ENCODE data around the gene PECR. TPM values are rescaled to one million over a fixed set of nuclear protein-coding genes. Genes with fewer than 3 reads are reported as not detected.

Gene PECR
- total and polyA plus RNA-seq, 2 donors (not counting 1 experiment from before 2014, with no cell fraction given): 9.5 to 16.5 TPM

DNA sequence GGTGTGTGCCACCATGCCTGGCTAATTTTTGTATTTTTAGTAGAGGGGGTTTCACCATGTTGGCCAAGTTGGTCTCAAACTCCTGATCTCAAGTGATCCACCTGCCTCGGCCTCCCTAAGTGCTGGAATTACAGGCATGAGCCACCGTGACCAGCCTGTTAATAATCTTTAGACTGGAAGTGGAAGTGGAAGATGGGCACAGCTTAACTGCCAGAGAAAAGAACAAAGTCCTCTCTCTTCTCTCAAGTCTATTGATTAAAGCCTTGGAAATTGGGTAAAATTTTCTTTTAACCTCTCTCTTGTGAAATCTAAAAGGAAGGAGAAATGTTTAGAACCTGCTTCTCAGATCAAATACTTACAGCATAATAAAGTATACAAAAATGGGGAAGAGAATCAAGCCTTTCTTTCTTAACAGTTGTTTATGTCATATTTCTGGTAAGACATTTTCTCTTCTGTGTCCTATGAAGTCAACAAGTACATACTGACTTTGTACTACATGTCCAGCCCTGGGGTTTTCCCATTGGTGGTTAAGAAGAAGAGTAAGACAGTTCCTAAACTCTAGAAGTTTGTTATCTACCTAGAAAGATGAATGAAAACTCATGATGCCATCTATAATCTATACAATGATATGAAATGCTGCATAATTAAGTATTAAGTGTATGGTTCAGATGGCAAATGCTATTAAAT, 4.7 kb upstream of the PECR start:
- Histone ChIP-seq H2AFZ (ENCODE audit: insufficient read depth, low read depth, low read length, poor library complexity, severe bottlenecking) (no peak overlapping the region), H3K36me3 (replicated peaks in 1 of 2; ENCODE audit: control extremely low read depth in 1 of 2, control insufficient read depth in 1 of 2, extremely low read depth in 1 of 2, insufficient read depth in 2 of 2, low read length in 1 of 2) (no peaks in the 10 kb centered on the region), H3K27me3 (replicated peaks in 1 of 4; ENCODE audit: control extremely low read depth in 1 of 4, control insufficient read depth in 3 of 4, insufficient read depth in 4 of 4, low read length in 3 of 4) (no peaks in the 10 kb centered on the region), H3K4me1 (ENCODE audit: control insufficient read depth in 2 of 2, insufficient read depth in 2 of 2, low read length in 2 of 2) (peaks cover 32 to 38% of the 10 kb centered on the region in 2 donors), H3K4me3 (ENCODE audit: control extremely low read depth in 1 of 5, extremely low read depth in 1 of 5, insufficient read depth in 1 of 5, low read depth in 2 of 5, low read length in 4 of 5) (no peak overlapping the region), H3K9me3 (ENCODE audit: control extremely low read depth in 1 of 3, control insufficient read depth in 2 of 3, insufficient read depth in 1 of 3, low read length in 2 of 3) (no peaks in the 10 kb centered on the region), H4K20me1 (ENCODE audit: control insufficient read depth, insufficient read depth, low read length, poor library complexity, severe bottlenecking) (no peaks in the 10 kb centered on the region), H3K9ac (ENCODE audit: low read length) (no peak overlapping the region), H3K4me2 (replicated peaks; ENCODE audit: low read depth, low read length, poor library complexity, severe bottlenecking) (no peak overlapping the region), H3K27ac (ENCODE audit: low read length in 2 of 2) (no peak overlapping the region), H3K79me2 (ENCODE audit: control insufficient read depth, insufficient read depth, low read length) (peaks cover 5% of the 10 kb centered on the region)
- Mint-ChIP-seq H3K27me3 (peaks cover 5% of the 10 kb centered on the region), H3K9me3 (ENCODE audit: insufficient read depth) (no peaks in the 10 kb centered on the region), H3K4me3 (no peak overlapping the region), H3K27ac (no peak overlapping the region), H3K4me1 (peaks cover 36% of the 10 kb centered on the region)
- TF ChIP-seq EZH2 (IDR thresholded peaks at IDR 0.05; ENCODE audit: borderline replicate concordance, insufficient read depth, low read depth, low read length, poor library complexity, severe bottlenecking): no peak
- TF ChIP-seq, protein P1, sequence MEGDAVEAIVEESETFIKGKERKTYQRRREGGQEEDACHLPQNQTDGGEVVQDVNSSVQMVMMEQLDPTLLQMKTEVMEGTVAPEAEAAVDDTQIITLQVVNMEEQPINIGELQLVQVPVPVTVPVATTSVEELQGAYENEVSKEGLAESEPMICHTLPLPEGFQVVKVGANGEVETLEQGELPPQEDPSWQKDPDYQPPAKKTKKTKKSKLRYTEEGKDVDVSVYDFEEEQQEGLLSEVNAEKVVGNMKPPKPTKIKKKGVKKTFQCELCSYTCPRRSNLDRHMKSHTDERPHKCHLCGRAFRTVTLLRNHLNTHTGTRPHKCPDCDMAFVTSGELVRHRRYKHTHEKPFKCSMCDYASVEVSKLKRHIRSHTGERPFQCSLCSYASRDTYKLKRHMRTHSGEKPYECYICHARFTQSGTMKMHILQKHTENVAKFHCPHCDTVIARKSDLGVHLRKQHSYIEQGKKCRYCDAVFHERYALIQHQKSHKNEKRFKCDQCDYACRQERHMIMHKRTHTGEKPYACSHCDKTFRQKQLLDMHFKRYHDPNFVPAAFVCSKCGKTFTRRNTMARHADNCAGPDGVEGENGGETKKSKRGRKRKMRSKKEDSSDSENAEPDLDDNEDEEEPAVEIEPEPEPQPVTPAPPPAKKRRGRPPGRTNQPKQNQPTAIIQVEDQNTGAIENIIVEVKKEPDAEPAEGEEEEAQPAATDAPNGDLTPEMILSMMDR (IDR thresholded peaks at IDR 0.05): no peak
- ChIA-PET POLR2A (no interaction called here), CTCF (no interaction called here)
- ATAC-seq (ENCODE audit: low read depth) (no peak), DNase-seq (no peak)
- WGBS (ENCODE audit: insufficient coverage): 100% methylated on average over 1 of the region's 2 CpGs
- intact Hi-C loops (cut with micrococcal nuclease): no loop called here

DNA sequence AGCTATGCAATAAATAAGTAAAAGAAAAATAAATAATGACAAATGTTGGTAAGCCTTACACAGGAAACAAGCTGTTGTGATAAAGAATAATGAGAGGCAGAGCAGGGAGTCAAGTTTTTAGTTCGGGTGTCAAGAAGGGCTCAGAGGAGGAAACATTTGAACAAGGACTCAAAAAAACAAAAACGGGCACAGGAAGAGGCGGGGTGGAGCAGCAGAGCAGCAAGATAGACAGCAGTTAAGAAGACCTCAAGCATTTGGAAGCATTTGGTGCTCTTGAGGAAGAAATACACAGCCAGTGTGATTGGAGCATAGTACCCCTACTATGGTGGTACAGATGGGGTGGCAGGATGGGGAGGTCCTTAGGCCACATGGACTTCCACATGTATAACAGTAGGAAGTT, 2.9 kb upstream of the PECR start:
- ATAC-seq (ENCODE audit: low read depth) (no peak), DNase-seq (no peak)
- no peaks in the 10 kb centered on the region for H4K20me1 ChIP-seq (ENCODE audit: control insufficient read depth, insufficient read depth, low read length, poor library complexity, severe bottlenecking)
- H3K4me1 Mint-ChIP-seq: peaks cover 45% of the 10 kb centered on the region
- H3K36me3 ChIP-seq (replicated peaks in 1 of 2; ENCODE audit: control extremely low read depth in 1 of 2, control insufficient read depth in 1 of 2, extremely low read depth in 1 of 2, insufficient read depth in 2 of 2, low read length in 1 of 2): no peaks in the 10 kb centered on the region
- no peaks in the 10 kb centered on the region for H3K27me3 Mint-ChIP-seq
- peaks cover 5% of the 10 kb centered on the region for H3K79me2 ChIP-seq (ENCODE audit: control insufficient read depth, insufficient read depth, low read length)
- H3K27ac ChIP-seq (ENCODE audit: low read length in 2 of 2): peak overlapping the region; percentile 44 to 75
- no peaks in the 10 kb centered on the region for H3K27me3 ChIP-seq (replicated peaks in 1 of 4; ENCODE audit: control extremely low read depth in 1 of 4, control insufficient read depth in 3 of 4, insufficient read depth in 4 of 4, low read length in 3 of 4)
- ChIA-PET POLR2A (no interaction called here), CTCF (interaction anchor here (1.6 to 1.9 kb wide), 4 partner anchors 25 to 51 kb away, joined by 5 read pairs; partner anchors contain the start of gene XRCC5)
- peak overlapping the region; percentile 78 for H3K27ac Mint-ChIP-seq
- peak overlapping the region in 1 of 5 experiments; percentile 31 for H3K4me3 ChIP-seq (ENCODE audit: control extremely low read depth in 1 of 5, extremely low read depth in 1 of 5, insufficient read depth in 1 of 5, low read depth in 2 of 5, low read length in 4 of 5)
- H3K4me3 Mint-ChIP-seq: peak overlapping the region; percentile 49
- intact Hi-C loops (cut with micrococcal nuclease): loop anchor here (5.0 kb wide), 1 partner anchor 72 kb away; the partner anchor contains the start of gene MREG
- H3K9me3 ChIP-seq (ENCODE audit: control extremely low read depth in 1 of 3, control insufficient read depth in 2 of 3, insufficient read depth in 1 of 3, low read length in 2 of 3): no peaks in the 10 kb centered on the region
- H3K4me1 ChIP-seq (ENCODE audit: control insufficient read depth in 2 of 2, insufficient read depth in 2 of 2, low read length in 2 of 2): peaks cover 40 to 41% of the 10 kb centered on the region in 2 donors
- TF ChIP-seq EZH2 (IDR thresholded peaks at IDR 0.05; ENCODE audit: borderline replicate concordance, insufficient read depth, low read depth, low read length, poor library complexity, severe bottlenecking): no peak
- TF ChIP-seq, protein P1 (IDR thresholded peaks at IDR 0.05): no peak
- 29% methylated on average over 3 of the region's 3 CpGs for WGBS (ENCODE audit: insufficient coverage)
- H2AFZ ChIP-seq (ENCODE audit: insufficient read depth, low read depth, low read length, poor library complexity, severe bottlenecking): peak overlapping the region; percentile 72
- H3K9me3 Mint-ChIP-seq (ENCODE audit: insufficient read depth): no peaks in the 10 kb centered on the region
- peak overlapping the region; percentile 66 for H3K4me2 ChIP-seq (replicated peaks; ENCODE audit: low read depth, low read length, poor library complexity, severe bottlenecking)
- H3K9ac ChIP-seq (ENCODE audit: low read length): peak overlapping the region; percentile 26

Measured in B cell (primary cell).